Prostate gland (tissue), 2 donors: ENCODE data around the gene SLC39A11. TPM values are rescaled to one million over a fixed set of nuclear protein-coding genes. Genes with fewer than 3 reads are reported as not detected.
"Not testable (repeated sequence)": the region's sequence is repeated elsewhere in the genome, so short reads cannot be mapped to it uniquely, and the experiment has no call there.

Source experiments
- DNase-seq: peaks from one replicate; pipeline ENCODE4 v3.0.0-alpha.2; 2019; ENCODE audit warnings: low spot score
- H3K27ac ChIP-seq, 2 donors: fragments of 200-600 bp; sonication (generic); 2 replicates each; pipeline ENCODE4 v1.5.1; 2017 to 2019
- H3K27me3 ChIP-seq: fragments of 200-600 bp; sonication (generic); replicated peaks from 2 replicates; pipeline ENCODE4 v1.5.1; 2019; ENCODE audit not compliant: insufficient read depth
- H3K36me3 ChIP-seq, 2 donors: fragments of 200-600 bp; sonication (generic); 1 replicate in 1 of 2; 2 replicates in 1 of 2; pipeline versions ENCODE4 v1.5.1 to v1.8.1; 2017 to 2019
- H3K4me1 ChIP-seq: fragments of 200-600 bp; sonication (generic); replicated peaks from 2 replicates; pipeline ENCODE4 v1.5.1; 2019
- H3K4me3 ChIP-seq, 2 donors: fragments of 200-600 bp; sonication (generic); 2 replicates each; pipeline ENCODE4 v1.5.1; 2017 to 2019
- H3K9me3 ChIP-seq: fragments of 200-600 bp; sonication (generic); 2 replicates; pipeline ENCODE4 v1.5.1; 2017
- POLR2A ChIP-seq: fragments of 450-650 bp; IDR thresholded peaks from one replicate; pipeline ENCODE4 v1.6.1; 2016; ENCODE audit warnings: antibody characterized with exemption, mild to moderate bottlenecking
- POLR2AphosphoS5 ChIP-seq: sonication (generic); formaldehyde crosslinking; IDR thresholded peaks from one replicate; pipeline ENCODE4 v1.6.1; 2017; ENCODE audit warnings: antibody characterized with exemption
- WGBS: methylation state at CpG from one replicate; pipeline ENCODE4 v1.1.5; 2018; 5-methylcytosine and 5-hydroxymethylcytosine counted together
- intact Hi-C: fragments of 100-400 bp; cut with DNase I; formaldehyde crosslinking; loops from one replicate; pipeline ENCODE4 v1.14.2; 2022
- total RNA-seq, 2 donors: library from RNA; depleted of rRNA; stranded (reverse); fragments of >200 nt; gene quantifications; one replicate each; pipeline ENCODE4 v1.1.0, GENCODE V29; 2016
- TF ChIP-seq, protein P1 (sequence below), 4 experiments: fragments of 200-600 bp in 2 of 4; fragments of 450-650 bp in 2 of 4; sonication (generic) in 2 of 4; IDR thresholded peaks; 1 replicate in 3 of 4; 2 replicates in 1 of 4; pipeline ENCODE4 v1.5.1; 2016 to 2019; ENCODE audit warnings: antibody characterized with exemption in 4 of 4, mild to moderate bottlenecking in 2 of 4, moderate library complexity in 2 of 4

SLC39A11 gene
- total RNA-seq, 2 donors from 2014 or later: 15.1 to 29.7 TPM

- intact Hi-C loops: no loop called here
- Histone ChIP-seq H3K4me3 (no peak overlapping the region), H3K27me3 (no peaks in the 10 kb centered on the region), H3K4me1 (no peaks in the 10 kb centered on the region), H3K36me3 (no peaks in the 10 kb centered on the region), H3K27ac (no peak overlapping the region), H3K9me3 (no peaks in the 10 kb centered on the region)
- no peak for TF ChIP-seq POLR2A
- TF ChIP-seq POLR2AphosphoS5: no peak
- TF ChIP-seq, protein P1, sequence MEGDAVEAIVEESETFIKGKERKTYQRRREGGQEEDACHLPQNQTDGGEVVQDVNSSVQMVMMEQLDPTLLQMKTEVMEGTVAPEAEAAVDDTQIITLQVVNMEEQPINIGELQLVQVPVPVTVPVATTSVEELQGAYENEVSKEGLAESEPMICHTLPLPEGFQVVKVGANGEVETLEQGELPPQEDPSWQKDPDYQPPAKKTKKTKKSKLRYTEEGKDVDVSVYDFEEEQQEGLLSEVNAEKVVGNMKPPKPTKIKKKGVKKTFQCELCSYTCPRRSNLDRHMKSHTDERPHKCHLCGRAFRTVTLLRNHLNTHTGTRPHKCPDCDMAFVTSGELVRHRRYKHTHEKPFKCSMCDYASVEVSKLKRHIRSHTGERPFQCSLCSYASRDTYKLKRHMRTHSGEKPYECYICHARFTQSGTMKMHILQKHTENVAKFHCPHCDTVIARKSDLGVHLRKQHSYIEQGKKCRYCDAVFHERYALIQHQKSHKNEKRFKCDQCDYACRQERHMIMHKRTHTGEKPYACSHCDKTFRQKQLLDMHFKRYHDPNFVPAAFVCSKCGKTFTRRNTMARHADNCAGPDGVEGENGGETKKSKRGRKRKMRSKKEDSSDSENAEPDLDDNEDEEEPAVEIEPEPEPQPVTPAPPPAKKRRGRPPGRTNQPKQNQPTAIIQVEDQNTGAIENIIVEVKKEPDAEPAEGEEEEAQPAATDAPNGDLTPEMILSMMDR (IDR thresholded peaks at IDR 0.05): no peak
- DNase-seq: no peak
- WGBS: 73% methylated on average over 9 of the region's 9 CpGs
Observed at GRCh38 chr17:72901083-72901482, 191.4 kb downstream of the SLC39A11 start.

GRCh38 chr17:72900654-72900971, 191.9 kb downstream of the SLC39A11 start:
- WGBS: 71% methylated on average over 6 of the region's 6 CpGs
- no peaks in the 10 kb centered on the region for H3K4me1 ChIP-seq
- intact Hi-C loops: no loop called here
- no peak for DNase-seq
- no peak overlapping the region for H3K27ac ChIP-seq
- no peaks in the 10 kb centered on the region for H3K36me3 ChIP-seq
- no peak overlapping the region for H3K4me3 ChIP-seq
- no peaks in the 10 kb centered on the region for H3K9me3 ChIP-seq
- TF ChIP-seq POLR2A (no peak), POLR2AphosphoS5 (no peak)
- TF ChIP-seq, protein P1 (IDR thresholded peaks at IDR 0.05): no peak
- no peaks in the 10 kb centered on the region for H3K27me3 ChIP-seq

DNA sequence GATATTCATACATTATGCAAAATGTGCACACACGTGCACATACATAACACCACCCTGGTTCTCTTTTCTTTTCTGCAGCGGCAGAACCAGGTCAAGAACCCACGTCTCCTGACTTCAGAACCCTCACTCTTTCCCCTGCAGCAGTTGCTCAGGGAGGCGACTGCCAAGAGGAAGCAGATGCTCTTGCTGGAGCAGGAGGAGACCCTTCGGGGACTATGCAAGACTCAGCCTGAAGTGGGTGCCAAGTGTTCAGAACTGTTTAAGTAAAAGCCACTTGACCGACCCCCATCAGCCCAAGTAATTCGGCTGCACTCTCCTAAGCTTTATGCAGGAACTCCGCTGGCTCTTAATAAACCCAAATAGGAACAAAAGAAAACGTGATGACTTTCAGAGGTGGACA, 193.8 kb downstream of the SLC39A11 start:
- intact Hi-C loops: no loop called here
- H3K27ac ChIP-seq: no peak overlapping the region
- DNase-seq: no peak
- WGBS: 79% methylated on average over 9 of the region's 9 CpGs
- no peaks in the 10 kb centered on the region for H3K9me3 ChIP-seq
- H3K4me1 ChIP-seq: no peaks in the 10 kb centered on the region
- H3K36me3 ChIP-seq: no peaks in the 10 kb centered on the region
- TF ChIP-seq POLR2A (no peak), POLR2AphosphoS5 (no peak)
- TF ChIP-seq, protein P1 (IDR thresholded peaks at IDR 0.05): no peak
- H3K27me3 ChIP-seq: no peaks in the 10 kb centered on the region
- H3K4me3 ChIP-seq: no peak overlapping the region

DNA sequence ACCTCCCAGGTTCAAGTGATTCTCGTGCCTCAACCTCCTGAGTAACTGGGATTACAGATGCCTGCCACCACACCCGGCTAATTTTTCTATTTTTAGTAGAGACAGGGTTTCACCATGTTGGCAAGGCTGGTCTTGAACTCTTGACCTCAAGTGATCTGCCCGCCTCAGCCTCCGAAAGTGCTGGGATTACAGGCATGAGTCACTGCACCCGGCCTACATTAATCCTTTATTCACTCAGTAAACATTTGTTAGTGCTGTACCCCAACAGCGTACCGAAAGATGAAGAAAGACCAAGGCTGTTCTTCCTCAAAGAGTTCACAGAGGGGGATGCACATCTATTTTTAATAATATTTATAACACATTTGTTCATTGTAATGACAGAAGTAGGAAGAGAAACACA, 196.2 kb downstream of the SLC39A11 start:
- DNase-seq, H3K27me3 ChIP-seq, H3K4me3 ChIP-seq, H3K4me1 ChIP-seq, H3K27ac ChIP-seq, H3K36me3 ChIP-seq, H3K9me3 ChIP-seq, intact Hi-C loops: not testable (repeated sequence)
- whole genome bisulfite sequencing: 87% methylated on average over 7 of the region's 7 CpGs

DNA sequence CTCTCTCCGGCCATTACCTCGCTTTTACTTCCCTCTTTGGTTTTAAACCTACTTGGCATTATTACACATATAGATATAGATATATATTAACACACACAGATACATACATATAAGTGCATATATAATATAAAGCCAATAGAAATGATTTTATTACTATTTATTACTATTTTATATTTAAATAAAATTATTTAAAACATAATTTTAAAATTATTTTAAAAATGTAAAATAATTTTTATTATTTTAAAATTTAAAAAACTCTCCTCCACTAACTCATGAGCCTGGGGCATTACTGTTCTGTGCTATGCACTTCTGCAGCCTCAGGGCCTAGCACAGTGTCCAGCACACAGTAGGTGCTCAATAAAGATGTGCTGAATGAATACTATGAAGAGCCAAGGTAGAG, 200.9 kb downstream of the SLC39A11 start:
- intact Hi-C loops: no loop called here

More for the DNA sequence above, 200.9 kb downstream of the SLC39A11 start:
- 92% methylated on average over 2 of the region's 2 CpGs for WGBS
- H3K4me1 ChIP-seq: no peaks in the 10 kb centered on the region
- H3K4me3 ChIP-seq: no peak overlapping the region
- H3K27me3 ChIP-seq: no peaks in the 10 kb centered on the region
- no peak for DNase-seq
- no peaks in the 10 kb centered on the region for H3K36me3 ChIP-seq
- TF ChIP-seq, protein P1 (IDR thresholded peaks at IDR 0.05): no peak
- TF ChIP-seq POLR2AphosphoS5 (no peak), POLR2A (no peak)
- no peak overlapping the region for H3K27ac ChIP-seq
- no peaks in the 10 kb centered on the region for H3K9me3 ChIP-seq
